AG08396 (cell line): ENCODE results near the gene MIA3.
A peak's percentile ranks its signal among the peaks of the same experiment; 100 is the strongest.
"Not testable (repeated sequence)": the region's sequence is repeated elsewhere in the genome, so short reads cannot be mapped to it uniquely, and the experiment has no call there.

Source experiments
- DNase-seq: peaks from one replicate; pipeline ENCODE4 v3.0.0; 2012; ENCODE audit warnings: low spot score, mixed read lengths

The MIA3 gene

DNA sequence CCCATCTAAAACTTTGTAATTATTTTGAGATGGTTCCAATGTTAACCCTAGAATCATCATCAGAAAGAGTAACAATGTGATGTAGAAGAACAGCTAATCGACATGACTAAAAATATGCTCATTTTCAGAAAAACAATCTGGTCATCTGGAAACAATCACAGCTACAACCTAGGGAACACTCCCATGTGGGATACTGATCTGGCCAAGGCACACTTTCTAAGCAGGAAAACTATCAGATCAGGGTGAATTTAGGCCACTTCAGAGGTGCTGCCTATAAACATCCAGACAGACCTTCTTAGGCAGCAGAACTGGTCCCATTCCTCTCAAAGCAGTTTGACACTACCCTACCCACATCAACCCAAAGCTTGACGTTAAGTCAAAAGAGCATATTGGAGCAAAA is 51.2 kb downstream of the MIA3 start:
- DNase-seq = not testable (repeated sequence)

DNA sequence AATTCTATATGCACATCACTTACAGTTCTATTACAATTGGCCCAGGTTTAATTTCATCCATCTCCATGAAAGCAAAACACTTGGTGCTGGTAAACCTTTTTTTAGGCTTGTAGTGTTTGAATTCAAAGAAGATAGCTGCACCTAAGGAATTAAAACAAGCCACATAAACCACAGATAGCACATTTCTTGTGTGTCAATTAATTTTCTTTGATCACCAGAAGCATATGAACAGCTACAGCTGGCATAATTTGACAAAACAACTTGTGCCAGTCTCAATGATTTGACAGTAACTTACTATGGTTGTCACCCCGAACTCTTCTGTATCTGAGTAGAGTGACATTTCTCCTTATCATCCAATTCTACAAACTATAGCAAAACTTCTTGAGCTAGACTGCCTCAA is 52.2 kb downstream of the MIA3 start:
- DNase-seq = no peak

DNA sequence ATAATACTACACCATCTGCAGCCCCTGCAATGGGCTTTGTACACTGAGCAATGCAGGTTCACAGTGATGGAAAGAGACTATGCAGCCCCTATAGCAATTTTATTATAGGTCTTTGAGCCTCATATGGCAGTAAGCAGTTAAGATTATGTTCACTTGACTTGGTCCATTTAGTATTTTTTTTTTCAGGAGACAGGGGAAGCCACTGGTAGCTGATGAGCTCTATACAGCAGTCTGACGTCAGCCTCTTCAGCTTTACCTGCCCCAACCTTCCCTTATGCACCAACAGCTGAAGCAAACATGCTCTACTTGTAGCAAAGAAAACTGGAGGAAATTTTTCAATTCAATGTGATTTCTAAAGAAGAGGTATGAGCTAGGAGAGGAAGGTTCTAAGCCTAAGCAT is 62.2 kb downstream of the MIA3 start:
- DNase-seq = no peak

DNA sequence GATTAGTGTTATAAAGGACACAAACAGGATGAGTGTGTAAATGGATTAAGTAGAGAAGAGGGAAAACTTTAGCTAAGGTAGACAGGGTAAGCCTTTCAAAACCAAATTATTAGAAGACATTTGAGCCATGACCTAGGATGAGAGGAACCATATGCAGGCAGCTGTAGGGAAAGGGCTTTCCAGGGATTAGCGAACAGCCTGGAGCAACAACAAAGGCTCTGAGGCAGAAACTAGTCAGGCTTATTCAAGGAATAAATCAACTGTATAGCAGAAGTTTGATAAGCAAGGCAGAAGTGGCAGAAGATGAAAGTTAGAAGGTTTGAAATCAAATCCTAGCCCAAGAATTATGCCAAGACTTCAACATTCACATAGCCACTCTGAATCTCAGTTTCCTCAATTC is 73.1 kb downstream of the MIA3 start:
- no peak for DNase-seq

DNA sequence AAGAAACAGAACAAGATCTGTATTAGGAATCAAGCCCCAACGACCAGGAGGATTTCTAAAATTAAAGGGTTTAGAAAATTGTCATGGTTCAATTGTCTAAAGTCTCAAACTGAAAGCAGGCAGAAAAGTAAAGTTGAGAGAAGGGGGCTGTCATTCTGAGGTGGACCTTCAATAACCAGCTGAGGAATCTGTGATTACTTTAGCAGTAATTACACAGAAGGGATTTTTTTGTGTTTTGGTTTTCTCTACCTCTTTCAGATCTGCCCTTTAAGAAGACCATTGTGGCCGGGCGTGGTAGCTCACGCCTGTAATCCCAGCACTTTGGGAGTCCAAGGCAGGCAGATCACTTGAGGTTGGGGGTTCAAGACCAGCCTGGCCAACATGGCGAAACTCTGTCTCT is 77.0 kb downstream of the MIA3 start:
- no peak for DNase-seq

DNA sequence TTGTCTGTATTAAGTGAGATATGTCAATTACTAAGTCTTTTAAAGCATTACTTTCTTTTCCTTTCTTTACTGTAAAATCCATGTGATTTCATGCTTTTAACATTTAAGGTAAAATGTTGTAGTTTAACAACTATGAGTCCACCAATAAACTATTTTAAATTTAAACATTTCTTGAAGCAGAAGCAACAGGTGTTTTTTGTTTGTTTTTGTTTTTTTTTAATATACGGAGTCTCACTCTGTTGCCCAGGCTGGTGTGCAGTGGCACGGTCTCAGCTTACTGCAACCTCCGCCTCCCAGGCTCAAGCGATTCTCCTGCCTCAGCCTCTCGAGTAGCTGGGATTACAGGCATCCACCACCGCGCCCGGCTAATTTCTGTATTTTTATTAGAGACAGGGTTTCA is 78.8 kb downstream of the MIA3 start:
- DNase-seq = no peak

DNA sequence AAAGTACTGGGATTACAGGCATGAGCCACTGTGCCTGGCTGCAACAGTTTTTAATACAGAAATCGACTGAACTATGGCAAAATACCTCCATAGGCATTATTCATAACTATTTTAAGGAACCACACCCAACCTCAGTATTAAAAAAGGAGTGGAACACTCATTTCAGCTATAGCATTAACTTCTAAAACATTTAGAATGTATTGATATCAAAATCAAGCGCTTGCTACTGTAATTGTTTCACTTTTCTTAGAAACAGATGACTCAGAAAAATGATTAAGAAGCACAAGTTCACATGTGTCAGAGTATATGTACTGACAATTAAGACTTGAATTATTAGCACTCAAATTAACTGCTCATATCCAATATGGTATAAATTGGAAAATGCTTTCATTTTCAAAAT is 79.3 kb downstream of the MIA3 start:
- DNase-seq = no peak

DNA sequence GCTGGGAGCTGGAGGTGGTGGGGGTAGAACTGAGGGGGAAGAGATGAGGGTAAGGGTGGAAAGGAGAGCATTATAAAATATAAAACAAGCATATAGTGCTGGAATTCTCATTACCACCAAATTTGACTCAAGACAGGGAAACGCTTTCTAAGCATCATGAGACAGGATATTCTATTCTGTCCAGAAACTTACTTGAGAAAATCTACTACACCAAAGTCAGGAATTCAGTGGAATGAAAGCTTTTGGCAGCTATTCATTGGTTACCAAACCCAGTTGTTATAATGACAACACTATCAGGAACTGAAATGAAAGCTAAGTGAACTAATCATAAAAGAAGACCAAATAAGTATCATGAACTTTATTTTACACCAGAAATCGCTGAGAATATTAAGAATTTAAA is 79.9 kb downstream of the MIA3 start:
- peak; percentile 35 for DNase-seq

DNA sequence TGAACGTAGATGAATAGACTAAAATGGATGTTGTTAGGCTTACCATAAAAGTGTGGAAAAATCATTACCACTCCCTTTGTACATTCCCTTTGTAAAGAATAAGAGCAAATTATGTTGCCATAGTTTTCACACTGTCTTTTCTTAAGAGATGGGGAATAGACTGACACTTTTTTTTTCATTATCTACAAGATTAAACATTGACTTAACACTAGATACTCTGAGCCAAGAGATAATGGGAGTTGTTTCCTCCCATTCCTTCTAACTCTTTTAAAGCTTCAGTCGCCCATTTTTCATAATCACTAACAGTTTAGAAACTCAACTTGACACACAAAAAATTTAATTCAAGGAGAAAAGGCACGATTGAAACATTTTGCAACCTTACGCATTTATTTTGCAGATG is 84.3 kb downstream of the MIA3 start:
- no peak for DNase-seq

DNA sequence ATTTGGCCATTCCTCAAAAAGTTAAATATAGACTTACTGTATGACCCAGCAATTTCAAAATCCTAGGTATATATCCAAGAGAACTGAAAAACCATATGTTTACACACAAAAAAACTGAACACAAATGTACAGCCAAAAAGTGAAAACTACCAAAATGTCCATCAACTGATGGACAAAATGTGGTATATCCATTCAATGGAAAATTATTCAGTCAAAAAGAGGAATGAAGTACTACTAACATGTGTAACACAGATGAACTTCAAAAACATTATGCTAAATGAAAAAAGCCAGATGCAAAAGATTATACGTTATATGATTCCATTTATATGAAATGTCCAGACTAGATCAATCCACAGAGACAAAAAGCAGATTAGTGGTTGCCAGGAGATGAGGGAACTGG is 86.4 kb downstream of the MIA3 start:
- DNase-seq = no peak

DNA sequence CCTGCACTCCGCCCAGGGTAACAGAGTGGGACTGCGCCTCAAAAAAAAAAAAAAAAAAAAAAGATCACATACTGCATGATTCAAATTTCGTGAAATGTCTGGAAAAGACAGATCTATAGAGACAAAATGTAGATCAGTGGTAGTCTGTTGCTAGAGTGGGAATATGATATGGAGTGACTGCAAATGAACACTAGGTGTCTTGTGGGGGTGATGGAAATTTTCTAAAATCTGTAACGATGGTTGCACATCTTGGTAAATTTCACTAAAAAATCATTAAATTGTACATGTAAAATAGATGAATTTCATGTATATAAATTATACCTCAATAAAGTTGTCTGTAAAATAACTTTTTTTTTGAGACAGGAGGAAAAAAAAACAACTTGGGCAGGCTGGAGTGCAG is 88.9 kb downstream of the MIA3 start:
- DNase-seq = no peak

DNA sequence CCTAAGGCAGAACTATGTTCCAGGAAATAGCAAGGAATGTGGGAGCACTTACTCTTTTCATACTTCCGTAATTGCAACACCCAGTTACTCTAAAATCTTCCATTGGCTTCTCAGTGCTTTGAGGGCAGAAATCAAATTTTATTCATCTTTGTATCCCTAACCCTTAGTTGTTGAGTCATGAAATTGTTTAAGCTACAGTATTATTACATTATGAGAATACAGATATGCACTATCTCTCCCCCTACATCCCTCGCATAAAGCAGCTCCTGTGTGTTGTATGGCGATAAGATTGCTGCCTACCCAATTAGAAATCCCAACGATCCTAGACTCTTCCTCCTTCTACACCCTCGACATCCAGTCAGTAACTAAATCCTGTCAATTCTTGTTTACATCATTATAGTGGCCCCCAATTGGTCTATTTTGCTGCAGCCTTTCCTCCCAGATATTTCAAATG is 91.8 kb downstream of the MIA3 start:
- no peak for DNase-seq

DNA sequence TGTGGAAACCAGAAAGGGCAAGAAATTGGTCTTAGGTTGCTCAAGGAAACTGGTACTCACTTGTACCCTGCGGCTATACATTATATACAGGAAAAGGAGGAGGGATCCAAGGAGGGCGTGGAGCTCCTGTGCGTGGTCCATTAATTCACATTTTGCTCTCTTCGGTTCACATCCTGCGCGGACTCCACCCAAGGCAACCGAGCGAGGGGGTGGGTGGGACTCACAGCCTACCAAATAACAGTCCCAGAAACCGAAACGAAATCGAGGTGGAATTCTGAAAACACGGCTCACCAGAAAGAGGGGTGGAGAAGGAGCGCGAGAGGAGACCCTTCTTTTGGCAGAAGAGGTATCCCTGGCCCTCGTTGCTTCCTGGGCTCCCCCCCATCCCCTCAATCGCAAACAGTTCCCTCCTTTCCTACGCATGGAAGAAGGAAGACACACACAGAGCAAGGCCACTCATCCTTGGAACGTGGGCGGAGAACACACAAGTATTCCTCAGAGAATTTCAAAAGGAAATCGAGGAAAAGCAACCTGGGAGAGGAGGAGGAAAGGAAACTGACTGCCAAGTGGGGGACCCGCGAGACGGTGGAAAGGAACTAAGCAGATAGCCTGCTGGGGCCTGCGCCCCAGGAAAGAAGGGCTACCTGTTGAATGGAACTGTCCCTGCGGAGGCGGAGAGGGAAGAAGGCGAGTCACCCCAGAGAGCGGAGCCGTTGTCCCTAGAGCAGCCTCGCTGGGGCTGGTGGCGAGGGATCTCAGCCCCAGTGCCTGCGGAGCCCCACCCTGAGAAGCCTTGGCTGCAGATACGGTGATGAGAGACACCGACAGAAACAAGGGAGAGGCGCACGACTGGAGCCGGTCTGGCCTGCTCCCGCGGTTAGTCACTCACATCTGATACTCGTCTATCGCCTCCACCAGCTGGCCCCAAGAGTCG is 93.7 kb downstream of the MIA3 start:
- peak; percentile 75 for DNase-seq

DNA sequence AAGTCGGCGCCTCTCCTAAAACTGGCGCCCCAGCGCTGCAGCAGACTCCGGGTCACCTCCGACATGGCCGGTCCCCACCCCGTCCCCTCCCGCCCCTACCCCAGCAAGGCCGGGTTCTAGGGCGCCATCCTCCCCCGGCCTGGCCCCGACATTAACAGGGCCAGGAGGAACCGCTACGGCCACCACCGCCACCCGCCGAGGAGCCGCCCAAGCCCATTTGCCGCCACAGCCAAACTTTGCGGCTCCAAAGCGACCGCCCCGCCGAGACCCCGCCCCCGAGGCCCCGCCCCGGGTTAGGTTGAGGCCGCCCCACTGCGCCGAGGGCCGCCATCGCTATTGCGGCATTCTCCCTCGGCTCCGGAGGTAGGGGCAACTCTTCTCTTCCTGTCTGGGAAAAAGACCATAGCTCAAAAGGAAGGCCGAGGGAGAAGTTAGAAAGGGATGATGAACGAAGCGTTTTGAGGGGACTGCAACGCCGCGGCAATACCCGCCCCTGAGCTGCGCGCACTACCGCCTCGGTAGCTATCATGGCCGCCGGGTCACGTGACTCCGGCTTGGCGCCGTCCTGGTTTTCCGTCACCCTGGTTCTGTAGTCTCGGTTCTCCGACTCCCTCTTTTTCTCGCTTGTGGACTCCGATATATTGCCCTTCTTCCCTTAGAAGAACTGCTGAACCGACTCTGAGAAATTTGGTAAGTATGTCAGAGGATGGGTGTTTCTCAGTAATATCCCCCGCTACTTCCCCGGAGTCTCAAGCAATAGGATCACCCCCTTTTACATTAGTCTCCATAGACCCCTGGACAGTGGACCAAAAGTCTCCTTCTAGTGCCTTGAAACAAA is 94.6 kb downstream of the MIA3 start, which contains the start of the genes AIDA and BROX:
Gene AIDA, minus strand, starts transcription at position 239 of the 838 bp plus-strand sequence. Its CDS starts 174 bp downstream, at position 65.
Gene BROX, plus strand, starts transcription at position 312 of the 838 bp plus-strand sequence. CDS start 3,136 bp downstream, outside the sequence.
- DNase-seq = peak; percentile 93

DNA sequence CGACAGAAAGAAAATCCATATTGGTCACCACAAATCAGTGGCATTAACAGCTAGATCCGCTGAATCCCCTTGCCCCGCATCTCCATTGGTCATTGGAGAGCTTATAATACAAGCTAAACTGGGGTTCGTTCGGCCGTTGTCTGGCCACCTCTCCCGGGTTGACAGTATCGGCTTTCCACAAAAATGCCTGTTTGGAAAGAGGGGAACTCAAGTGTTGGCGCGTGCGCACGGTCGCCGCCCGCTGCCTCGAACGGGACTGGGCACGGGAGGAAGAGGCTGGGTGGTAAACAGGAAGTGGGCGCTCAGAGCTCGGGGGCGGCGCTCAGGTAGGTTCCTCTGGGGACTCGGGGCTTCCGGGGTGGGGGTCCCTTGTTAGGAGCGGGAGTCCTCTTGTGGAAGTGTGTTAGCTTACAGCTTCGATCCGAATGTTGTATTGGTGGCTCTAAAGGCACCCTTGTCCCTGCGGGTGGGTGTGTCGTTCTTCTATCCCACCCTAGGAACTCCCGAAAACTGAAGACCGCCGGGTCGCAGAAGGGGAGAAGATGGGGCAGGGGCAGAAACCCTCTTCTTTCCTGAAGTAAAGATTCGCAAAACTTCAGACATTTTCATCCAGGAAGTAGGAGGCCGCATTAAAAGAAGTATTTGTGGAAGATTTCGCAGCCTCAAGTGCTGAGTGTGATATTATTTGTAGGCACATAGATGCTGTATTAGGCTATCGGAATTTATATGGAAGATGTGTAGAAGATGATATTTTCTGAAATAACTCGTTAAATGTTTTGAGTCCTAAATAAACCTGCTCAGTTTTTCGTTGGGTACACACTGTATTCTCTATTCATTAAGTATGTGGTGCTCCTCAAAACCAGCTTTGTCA is 95.4 kb downstream of the MIA3 start:
- peak; percentile 93 for DNase-seq

DNA sequence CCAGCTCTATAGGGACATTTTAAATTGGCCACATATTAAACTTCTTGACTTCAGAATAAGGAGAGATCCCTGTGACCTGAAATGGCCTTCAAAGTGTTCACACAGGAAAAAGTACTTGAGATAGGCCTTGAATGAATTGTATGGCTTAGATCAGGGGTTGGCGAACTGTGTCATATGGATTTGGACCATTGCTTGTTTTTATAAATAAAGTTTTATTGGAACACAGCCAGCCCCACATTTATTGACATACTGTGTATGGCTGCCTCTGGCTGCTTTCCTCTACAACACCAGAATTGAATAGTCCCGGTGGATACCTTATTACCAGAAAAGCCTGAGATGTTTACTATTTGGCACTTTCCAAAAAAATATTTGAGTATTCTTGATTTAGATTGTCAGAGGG is 98.5 kb downstream of the MIA3 start:
- no peak for DNase-seq
